Testis (tissue), 2 donors: Measurements from ENCODE around the gene SLC25A12.

Experiments
- CTCF ChIP-seq, 3 experiments: fragments of 450-650 bp in 2 of 3; fragments of 200-600 bp in 1 of 3; sonication (generic) in 1 of 3; IDR thresholded peaks; one replicate each; pipeline ENCODE4 v1.5.1; 2016 to 2019; ENCODE audit warnings: antibody characterized with exemption in 3 of 3, mild to moderate bottlenecking in 2 of 3, moderate library complexity in 1 of 3
- POLR2A ChIP-seq: fragments of 450-650 bp; IDR thresholded peaks from one replicate; pipeline ENCODE4 v1.6.1; 2017; ENCODE audit warnings: antibody characterized with exemption, mild to moderate bottlenecking, moderate library complexity

DNA sequence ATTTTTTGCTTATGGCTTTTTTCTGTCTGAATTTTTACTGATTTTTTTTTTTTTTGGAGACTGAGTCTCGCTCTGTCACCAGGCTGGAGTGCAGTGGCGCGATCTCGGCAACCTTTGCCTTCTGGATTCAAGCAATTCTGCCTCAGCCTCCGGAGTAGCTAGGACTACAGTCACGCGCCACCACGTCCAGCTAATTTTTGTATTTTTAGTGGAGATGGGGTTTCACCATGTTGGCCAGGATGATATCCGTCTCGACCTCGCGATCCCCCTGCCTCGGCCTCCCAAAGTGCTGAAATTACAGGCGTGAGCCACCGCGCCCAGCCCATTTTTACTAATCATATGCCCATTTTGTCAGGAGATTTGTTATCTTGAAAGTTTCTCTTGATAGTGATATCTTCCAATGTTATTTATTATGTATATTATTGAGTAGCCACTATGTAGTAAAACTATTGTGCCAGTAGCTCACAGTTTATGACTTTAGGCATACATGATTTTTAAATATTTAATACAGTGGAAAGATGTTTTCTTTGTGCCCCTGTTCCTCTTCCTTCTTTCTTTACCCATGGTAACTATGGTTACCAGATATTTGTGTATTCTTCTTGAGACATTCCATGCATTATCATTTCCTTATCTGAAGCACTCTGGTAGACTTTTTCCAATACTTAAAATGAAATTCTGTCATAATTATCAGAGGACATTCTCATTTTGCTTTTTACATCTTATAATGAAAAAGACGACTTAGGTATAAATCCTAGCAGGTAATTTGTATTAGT lies 30.3 kb upstream of the SLC25A12 start:
- TF ChIP-seq CTCF (IDR thresholded peaks at IDR 0.05) (no peak), POLR2A (no peak)
